GM12801 (cell line): Measurements from ENCODE around the gene MVD.

Experiments
- CTCF ChIP-seq: IDR thresholded peaks from one replicate; pipeline ENCODE4 v1.5.1; 2011; ENCODE audit warnings: control low read depth; ENCODE audit not compliant: insufficient read length; ENCODE audit errors: extremely low read depth

Gene MVD

GRCh38 chr16:88614818-88615580, 47.9 kb downstream of the MVD start:
- no peak for TF ChIP-seq CTCF

GRCh38 chr16:88613911-88614817, 48.7 kb downstream of the MVD start:
- TF ChIP-seq CTCF: no peak

- no peak for TF ChIP-seq CTCF
These were observed 49.6 kb downstream of the MVD start for GRCh38 chr16:88613293-88613692.

- no peak for TF ChIP-seq CTCF
These were observed 51.7 kb downstream of the MVD start for GRCh38 chr16:88610909-88611812.

GRCh38 chr16:88610080-88610479, 52.8 kb downstream of the MVD start:
- TF ChIP-seq CTCF: no peak

- no peak for TF ChIP-seq CTCF
These were observed 54.8 kb downstream of the MVD start for GRCh38 chr16:88608076-88608475.
